Measurements from ENCODE around the gene ANKS4B.

ANKS4B gene

GRCh38 chr16:21219551-21219950 lies 13.9 kb upstream of the ANKS4B start:
- TF ChIP-seq ZFP3 (CRISPR knock-in tag; IDR thresholded peaks at IDR 0.05) (no peak), SNAI2 (CRISPR knock-in tag; IDR thresholded peaks at IDR 0.05) (no peak), TSHZ2 (CRISPR knock-in tag; IDR thresholded peaks at IDR 0.05) (no peak), TCF4 (CRISPR knock-in tag; IDR thresholded peaks at IDR 0.05; ENCODE audit: borderline replicate concordance) (no peak), ARNTL (CRISPR knock-in tag; IDR thresholded peaks at IDR 0.05; ENCODE audit: borderline replicate concordance, low read depth) (no peak), PPARA (CRISPR knock-in tag; IDR thresholded peaks at IDR 0.05; ENCODE audit: borderline replicate concordance) (no peak), GLIS3 (CRISPR knock-in tag; IDR thresholded peaks at IDR 0.05) (no peak), ZFP30 (CRISPR knock-in tag; IDR thresholded peaks at IDR 0.05) (no peak), POU6F1 (CRISPR knock-in tag; IDR thresholded peaks at IDR 0.05; ENCODE audit: borderline replicate concordance, low read depth) (no peak), RARB (CRISPR knock-in tag; IDR thresholded peaks at IDR 0.05) (no peak), BACH2 (CRISPR knock-in tag; IDR thresholded peaks at IDR 0.05; ENCODE audit: borderline replicate concordance) (no peak), OSR1 (CRISPR knock-in tag; IDR thresholded peaks at IDR 0.05) (no peak), ZC3H10 (CRISPR knock-in tag; IDR thresholded peaks at IDR 0.05) (no peak), TOX (CRISPR knock-in tag; IDR thresholded peaks at IDR 0.05; ENCODE audit: borderline replicate concordance) (no peak), CSDC2 (CRISPR knock-in tag; IDR thresholded peaks at IDR 0.05) (no peak)
- no peak for ATAC-seq

- ATAC-seq, result no peak
These were observed 10.8 kb upstream of the ANKS4B start for GRCh38 chr16:21222495-21223337.

GRCh38 chr16:21223787-21224186 lies 9.7 kb upstream of the ANKS4B start:
- no peak for ATAC-seq
- TF ChIP-seq GLIS3 (CRISPR knock-in tag; IDR thresholded peaks at IDR 0.05) (no peak), ESRRG (CRISPR knock-in tag; IDR thresholded peaks at IDR 0.05) (no peak), ZC3H10 (CRISPR knock-in tag; IDR thresholded peaks at IDR 0.05) (no peak), ZNF70 (CRISPR knock-in tag; IDR thresholded peaks at IDR 0.05) (no peak), SNAI2 (CRISPR knock-in tag; IDR thresholded peaks at IDR 0.05) (no peak), ARNTL (CRISPR knock-in tag; IDR thresholded peaks at IDR 0.05; ENCODE audit: borderline replicate concordance, low read depth) (no peak), TOX (CRISPR knock-in tag; IDR thresholded peaks at IDR 0.05; ENCODE audit: borderline replicate concordance) (no peak), ZNF565 (CRISPR knock-in tag; conservative IDR thresholded peaks at IDR 0.05; ENCODE audit: low read depth) (no peak), OSR1 (CRISPR knock-in tag; IDR thresholded peaks at IDR 0.05) (no peak), TSHZ2 (CRISPR knock-in tag; IDR thresholded peaks at IDR 0.05) (no peak), CREB5 (CRISPR knock-in tag; IDR thresholded peaks at IDR 0.05; ENCODE audit: low read depth) (no peak), CSRNP3 (CRISPR knock-in tag; IDR thresholded peaks at IDR 0.05) (no peak), ZFP30 (CRISPR knock-in tag; IDR thresholded peaks at IDR 0.05) (no peak)

More at GRCh38 chr16:21222495-21223337, 10.8 kb upstream of the ANKS4B start:
- TF ChIP-seq ZNF8 (CRISPR knock-in tag; IDR thresholded peaks at IDR 0.05) (no peak), BACH2 (CRISPR knock-in tag; IDR thresholded peaks at IDR 0.05; ENCODE audit: borderline replicate concordance) (no peak), TCF4 (CRISPR knock-in tag; IDR thresholded peaks at IDR 0.05; ENCODE audit: borderline replicate concordance) (no peak), ARNTL (CRISPR knock-in tag; IDR thresholded peaks at IDR 0.05; ENCODE audit: borderline replicate concordance, low read depth) (no peak), POU6F1 (CRISPR knock-in tag; IDR thresholded peaks at IDR 0.05; ENCODE audit: borderline replicate concordance, low read depth) (no peak), ESRRG (CRISPR knock-in tag; IDR thresholded peaks at IDR 0.05) (no peak), ZNF565 (CRISPR knock-in tag; conservative IDR thresholded peaks at IDR 0.05; ENCODE audit: low read depth) (no peak), ZC3H10 (CRISPR knock-in tag; IDR thresholded peaks at IDR 0.05) (no peak)

Data from SK-N-SH treated with all-trans-retinoic acid at 6 μM for 48 hours (cell line).